Choroid plexus epithelial cell (primary cell): ENCODE data around the gene RAB23.

ENCODE experiments used
- DNase-seq: peaks from one replicate; pipeline ENCODE4 v3.0.0-alpha.2; 2010; ENCODE audit warnings: low read depth
- H3K4me3 ChIP-seq: 2 replicates; pipeline ENCODE4 v1.5.1; 2011; ENCODE audit warnings: low read depth, mild to moderate bottlenecking, control low read depth, low read length, moderate library complexity
- TF ChIP-seq, protein P1 (sequence below): conservative IDR thresholded peaks from 2 replicates; pipeline ENCODE4 v1.5.1; 2011; ENCODE audit warnings: low read depth, mild to moderate bottlenecking, control low read depth, inconsistent platforms, low read length, moderate library complexity

The RAB23 gene

GRCh38 chr6:57220083-57220703 is 1.9 kb downstream of the RAB23 start:
- TF ChIP-seq, protein P1, sequence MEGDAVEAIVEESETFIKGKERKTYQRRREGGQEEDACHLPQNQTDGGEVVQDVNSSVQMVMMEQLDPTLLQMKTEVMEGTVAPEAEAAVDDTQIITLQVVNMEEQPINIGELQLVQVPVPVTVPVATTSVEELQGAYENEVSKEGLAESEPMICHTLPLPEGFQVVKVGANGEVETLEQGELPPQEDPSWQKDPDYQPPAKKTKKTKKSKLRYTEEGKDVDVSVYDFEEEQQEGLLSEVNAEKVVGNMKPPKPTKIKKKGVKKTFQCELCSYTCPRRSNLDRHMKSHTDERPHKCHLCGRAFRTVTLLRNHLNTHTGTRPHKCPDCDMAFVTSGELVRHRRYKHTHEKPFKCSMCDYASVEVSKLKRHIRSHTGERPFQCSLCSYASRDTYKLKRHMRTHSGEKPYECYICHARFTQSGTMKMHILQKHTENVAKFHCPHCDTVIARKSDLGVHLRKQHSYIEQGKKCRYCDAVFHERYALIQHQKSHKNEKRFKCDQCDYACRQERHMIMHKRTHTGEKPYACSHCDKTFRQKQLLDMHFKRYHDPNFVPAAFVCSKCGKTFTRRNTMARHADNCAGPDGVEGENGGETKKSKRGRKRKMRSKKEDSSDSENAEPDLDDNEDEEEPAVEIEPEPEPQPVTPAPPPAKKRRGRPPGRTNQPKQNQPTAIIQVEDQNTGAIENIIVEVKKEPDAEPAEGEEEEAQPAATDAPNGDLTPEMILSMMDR = no peak
- H3K4me3 ChIP-seq = peak overlapping the region; percentile 5
- DNase-seq = no peak

DNA sequence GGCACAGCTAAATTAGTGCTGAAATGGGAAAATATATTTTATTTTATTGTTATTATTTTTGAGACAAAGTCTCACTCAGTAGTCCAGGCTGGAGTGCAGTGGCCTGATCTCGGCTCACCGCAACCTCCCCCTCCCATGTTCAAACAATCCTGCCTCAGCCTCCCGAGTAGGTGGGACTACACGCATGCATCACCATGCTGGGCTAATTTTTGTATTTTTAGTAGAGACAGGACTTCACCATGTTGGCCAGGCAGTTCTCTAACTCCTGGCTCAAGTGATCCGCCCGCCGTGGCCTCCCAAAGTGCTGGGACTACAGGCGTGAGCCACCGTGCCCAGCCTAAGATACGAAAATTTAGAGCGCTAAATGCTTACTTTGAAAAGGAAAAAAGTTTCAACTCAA is 4.8 kb downstream of the RAB23 start:
- DNase-seq = no peak
- H3K4me3 ChIP-seq = no peak overlapping the region
- TF ChIP-seq, protein P1 = no peak

DNA sequence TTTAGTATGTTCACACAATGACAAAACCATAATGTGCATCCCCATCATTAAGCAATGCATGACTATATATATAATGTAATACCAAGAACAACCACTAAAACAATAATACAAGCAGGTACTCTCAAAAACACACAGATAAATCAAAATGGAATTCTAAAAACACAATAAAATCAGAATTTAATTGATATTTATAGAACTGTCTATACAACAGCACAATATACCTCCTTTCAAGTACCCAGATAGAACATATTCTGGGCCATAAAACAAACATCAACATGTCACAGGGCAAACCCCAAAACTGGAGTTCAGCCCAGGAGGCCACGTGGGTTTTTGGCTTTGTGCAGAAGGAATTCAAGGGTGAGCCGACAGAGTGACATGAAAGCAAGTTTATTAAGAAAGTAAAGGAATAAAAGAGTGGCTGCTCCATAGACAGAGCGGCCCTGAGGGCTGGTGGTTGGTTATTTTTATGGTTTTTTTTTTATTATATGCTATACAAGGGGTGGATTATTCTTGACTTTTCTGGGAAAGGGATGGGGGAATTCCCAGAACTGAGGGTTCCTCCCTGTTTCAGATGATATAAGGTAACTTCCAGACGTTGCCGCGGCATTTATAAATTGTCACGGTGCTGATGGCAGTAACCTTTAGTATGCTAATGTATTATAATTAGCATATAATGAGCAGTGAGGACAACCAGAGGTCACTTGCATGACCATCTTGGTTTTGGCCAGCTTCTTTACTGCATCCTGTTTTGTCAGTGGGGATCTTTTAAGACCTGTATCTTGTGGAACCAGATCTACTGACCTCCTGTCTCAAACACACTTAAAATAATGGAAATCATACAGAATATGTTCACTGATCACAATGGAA is 5.6 kb downstream of the RAB23 start:
- DNase-seq = peak; percentile 86
- TF ChIP-seq, protein P1 = no peak
- no peak overlapping the region for H3K4me3 ChIP-seq

GRCh38 chr6:57215260-57215659 is 6.8 kb downstream of the RAB23 start:
- TF ChIP-seq, protein P1 = no peak
- no peak overlapping the region for H3K4me3 ChIP-seq
- no peak for DNase-seq

- no peak for DNase-seq
- H3K4me3 ChIP-seq = no peak overlapping the region
- TF ChIP-seq, protein P1 = no peak
These were observed 12.0 kb downstream of the RAB23 start for GRCh38 chr6:57210060-57210459.

DNA sequence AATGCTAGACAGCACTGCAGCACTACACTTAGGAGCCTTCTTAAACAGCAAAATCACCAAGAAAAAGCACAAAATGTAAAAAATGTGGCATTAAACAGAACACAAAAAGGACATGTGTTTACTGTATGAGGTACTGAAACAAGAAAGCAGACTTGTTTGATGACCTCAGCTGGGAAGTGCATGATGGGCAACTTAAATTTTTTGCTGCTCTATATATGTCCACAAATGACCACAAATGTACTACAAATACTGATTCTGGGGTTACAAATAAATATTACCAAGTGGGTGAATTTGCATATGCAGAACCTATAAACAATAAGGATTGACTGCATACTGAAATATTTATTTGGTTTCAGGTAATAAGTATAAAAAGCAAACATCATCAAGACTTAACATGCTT is 13.1 kb downstream of the RAB23 start:
- TF ChIP-seq, protein P1 = no peak
- no peak overlapping the region for H3K4me3 ChIP-seq
- no peak for DNase-seq
